Measurements from ENCODE around the gene NEK8.
"Not testable (repeated sequence)": the region's sequence is repeated elsewhere in the genome, so short reads cannot be mapped to it uniquely, and the experiment has no call there.

NEK8 gene

DNA sequence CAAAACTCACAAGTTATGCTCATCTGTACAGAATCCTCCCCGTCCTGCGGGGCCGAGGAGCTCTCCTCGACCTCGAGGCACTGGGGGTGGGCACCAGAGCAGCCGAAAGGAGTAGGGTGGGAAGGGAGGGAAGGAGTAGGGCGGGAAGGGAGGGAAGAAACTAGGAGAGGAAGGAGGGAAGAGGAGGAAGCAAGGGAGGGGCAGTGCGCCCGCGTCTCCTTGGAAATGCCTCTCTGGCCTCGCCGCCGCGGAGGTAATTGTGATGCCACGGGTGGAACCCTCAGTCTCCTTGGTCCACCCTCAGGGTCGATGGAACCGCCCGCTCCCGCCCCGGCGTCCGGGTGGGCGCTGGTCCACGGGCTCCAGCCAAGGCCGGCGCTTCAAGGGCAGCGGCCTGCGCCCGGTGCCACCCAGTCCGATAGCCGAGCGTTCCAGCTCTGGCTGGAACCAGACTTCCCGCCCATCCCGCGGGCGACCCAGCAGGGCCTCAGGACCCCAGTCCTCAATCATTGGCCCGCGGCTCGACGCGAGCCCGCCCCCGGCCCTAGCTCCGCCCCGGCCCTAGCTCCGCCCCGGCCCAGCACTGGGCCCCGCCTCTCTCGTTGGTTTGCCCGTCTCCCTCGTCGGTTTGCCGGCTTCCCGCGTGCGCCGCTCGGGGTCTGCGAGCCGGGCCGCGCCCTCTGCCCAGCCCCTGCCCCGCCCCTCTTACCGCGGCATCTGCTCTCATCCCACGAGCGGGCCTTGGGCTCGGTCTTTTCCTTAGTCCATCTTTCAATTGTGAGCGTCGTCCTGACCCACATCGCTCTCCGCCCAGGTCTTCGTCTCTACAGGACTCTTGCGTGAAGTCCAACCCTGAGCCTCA lies 17.5 kb upstream of the NEK8 start:
- peak; percentile 77 for DNase-seq

DNA sequence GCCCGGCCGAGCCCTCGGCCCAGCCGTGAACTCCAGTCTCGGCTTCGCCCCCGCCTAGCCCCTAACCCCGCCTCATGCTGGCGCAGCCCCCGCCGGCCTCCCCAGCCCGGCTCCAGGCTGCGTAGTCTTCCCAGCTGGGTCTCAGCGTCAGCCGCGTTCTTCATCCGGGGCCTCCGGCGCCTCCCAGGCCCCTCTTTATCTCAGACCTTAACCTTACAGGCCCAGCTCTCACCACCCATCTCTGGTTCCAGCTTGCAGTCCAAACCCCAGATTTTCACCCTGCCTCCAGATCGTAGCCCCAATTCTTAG lies 16.9 kb upstream of the NEK8 start, which contains the start of gene PROCA1:
TSS of gene PROCA1 (minus strand) at position 166 of the 309 bp plus-strand sequence. CDS start 228 bp downstream, outside the sequence.
- DNase-seq = no peak

DNA sequence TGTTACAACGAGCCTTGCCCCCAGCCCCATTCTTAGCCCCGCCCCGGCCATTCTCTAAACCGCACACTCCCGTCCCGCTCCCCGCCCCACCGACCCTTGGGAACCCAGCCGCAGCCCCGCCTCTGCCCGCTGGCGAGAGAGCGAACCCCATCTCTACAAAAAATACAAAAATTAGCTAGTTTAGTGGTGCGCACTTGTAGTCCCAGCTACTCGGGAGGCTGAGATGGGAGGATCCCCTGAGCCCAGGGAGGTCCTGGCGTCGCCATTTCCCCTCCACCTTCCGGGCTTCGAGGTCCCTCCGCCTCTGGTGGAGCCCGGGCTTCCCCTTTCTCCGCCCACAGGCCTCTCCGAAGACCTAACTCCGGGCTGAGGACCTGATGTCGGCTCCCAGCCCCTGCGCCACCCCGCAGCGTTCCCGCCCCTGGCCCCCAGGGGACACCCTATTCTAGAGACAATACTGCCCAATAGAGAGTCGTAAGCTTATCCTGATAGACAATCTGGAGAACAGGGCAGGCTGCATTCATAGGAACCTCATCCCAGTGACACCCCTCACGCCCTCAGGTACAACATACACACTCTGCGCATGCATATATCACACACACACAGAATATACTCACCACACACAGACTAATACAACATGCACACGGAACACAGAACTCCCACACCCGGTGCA lies 16.4 kb upstream of the NEK8 start:
- peak; percentile 75 for DNase-seq

DNA sequence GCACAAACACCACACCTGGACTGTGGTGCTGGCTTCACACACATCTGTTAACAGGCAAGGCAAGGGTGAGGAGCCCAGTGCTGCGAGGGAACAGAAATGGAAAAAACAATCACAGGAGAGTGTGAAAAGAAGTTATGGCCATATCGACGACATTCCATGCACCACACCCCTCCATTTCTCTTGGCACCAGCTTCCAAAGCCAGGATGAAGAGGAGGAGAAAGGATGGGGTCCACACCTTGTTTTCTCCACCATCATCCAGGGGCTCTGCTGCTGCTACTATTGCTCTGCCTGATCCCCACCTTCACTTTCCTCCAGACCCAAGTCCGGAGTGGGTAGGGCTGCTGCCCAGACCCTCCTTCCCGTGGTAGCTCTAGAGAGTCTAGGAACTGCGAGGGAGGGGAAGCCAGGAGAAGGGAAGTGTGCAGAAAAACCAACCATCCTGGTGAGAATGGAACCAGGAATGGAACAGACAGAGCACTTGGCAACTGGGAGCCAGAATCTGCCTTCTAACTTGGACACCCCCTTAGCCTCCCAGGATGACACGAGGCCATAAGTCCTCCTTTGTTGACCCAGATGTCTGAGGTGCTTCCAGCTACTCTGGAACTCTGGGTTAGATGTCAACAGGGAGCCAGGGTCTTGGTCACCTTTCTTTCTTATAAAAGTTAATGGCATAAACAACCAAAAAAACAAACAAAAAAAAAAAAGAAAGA lies 15.7 kb upstream of the NEK8 start:
- DNase-seq = no peak

DNA sequence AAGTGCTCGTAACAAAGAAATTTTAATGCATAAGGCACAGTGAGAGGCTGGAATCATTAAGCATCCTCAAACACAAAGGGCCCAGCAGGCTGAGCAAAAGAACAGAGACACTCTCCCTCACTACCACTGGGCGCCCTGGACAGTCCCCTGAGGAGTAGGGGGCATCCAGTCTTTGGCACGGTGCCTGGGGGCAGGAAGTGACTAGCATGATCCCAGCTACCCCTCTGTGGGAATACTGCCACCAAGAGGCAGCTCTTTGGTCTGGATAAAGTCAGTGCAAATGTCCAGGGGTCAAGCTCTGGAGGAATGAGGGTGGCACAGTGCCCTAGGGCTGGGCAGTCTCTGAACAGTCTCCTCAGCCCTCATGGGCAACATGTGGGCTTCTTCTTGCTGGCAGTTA lies 14.3 kb upstream of the NEK8 start:
- no peak for DNase-seq

DNA sequence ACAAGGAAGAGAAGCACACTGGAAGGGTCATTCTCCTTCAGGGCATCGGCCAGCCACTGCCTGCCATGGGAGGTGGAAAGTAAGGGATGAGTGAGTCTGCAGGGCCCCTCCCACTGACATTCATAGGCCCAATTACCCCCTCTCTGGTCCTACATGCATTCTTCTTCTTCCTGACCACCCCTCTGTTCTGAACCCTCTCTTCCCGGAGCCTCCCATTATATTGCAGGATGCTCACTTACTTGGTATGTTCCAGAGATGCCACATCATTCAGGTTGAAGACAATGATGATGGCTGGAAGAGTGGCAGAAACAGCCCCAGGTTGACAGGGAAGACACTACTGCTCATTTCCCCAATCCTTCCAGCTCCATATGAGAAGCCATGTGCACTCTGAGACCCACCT lies 13.4 kb upstream of the NEK8 start:
- no peak for DNase-seq

DNA sequence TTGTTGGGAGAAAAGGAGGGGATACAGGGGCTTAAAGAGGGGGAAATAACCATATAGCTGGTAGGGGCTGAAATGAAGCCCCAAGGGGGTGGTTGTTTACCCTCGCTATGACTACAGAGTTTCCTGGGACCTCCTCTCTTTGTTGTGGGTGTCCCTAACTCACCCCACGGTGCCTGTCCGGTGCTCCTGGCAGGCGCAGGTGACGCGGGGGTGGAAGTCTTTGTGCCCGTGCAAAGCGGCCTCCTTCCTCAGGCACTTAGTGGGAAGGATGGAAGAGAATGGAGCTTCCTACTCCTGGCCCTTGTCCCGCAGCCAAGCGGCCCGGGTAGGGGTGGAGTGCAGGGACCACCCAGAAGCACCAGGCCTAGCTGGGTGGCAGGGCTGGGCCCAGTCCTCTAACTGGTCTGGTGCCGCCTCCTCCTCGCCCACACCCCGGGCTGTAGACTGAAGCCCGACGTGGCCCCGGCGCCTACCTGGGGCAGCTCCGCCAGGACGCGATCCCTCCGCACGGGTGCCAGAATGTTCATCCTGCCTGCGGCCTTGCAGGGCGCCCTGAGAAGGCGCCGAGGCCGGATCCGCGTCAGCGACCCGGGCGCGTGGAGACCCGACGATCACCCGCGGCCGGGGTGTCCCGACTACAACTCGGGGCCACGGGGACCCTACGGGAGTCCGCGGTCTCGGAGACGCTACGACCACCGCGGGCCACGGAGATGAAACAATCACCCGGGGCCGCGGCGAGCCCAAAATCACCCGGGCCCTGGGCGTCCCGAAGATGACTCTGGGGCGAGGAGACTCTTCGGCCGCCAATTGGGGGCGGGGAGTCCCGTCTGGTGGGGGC lies 11.6 kb upstream of the NEK8 start:
- no peak for DNase-seq

DNA sequence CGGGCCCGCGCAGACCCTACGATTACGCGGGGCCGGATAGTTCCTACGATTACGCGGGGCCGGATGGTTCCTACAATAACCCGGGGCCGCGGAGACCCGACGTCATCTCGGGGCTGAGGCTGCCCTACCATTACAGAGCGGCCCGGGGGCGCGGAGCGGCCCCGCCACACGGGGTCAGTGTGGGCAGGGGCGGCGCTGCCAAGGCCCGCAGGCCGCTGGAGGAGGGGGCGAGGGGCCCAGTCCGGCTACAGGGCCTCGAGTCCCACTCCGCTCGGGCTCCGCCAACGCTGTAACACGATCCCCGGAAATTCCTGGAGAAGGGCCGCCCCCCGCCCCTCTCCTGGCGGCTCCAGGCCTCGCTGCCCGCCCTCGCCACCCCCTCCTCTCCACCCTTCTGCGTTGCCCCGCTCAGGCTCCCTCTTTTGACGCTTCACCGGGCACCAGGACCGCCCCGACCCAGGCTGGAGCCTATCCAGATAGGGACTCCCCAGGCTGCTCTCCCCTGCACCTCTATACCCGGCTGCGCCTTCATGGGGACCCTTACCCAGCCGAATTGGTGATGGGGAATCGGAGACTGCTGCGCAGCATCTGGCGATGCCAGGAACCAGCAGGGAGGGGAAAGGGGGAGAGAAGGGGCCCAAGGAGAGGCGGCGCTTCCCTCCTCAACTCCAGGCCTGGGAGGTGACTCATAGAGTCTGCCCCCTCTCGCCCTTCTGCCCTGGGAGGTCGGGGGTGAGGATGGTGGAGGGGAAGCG lies 10.8 kb upstream of the NEK8 start, which contains the start of gene RAB34:
TSS of gene RAB34 (minus strand) at position 291 of the 755 bp plus-strand sequence. CDS start 602 bp downstream, outside the sequence.
- DNase-seq = peak; percentile 43

DNA sequence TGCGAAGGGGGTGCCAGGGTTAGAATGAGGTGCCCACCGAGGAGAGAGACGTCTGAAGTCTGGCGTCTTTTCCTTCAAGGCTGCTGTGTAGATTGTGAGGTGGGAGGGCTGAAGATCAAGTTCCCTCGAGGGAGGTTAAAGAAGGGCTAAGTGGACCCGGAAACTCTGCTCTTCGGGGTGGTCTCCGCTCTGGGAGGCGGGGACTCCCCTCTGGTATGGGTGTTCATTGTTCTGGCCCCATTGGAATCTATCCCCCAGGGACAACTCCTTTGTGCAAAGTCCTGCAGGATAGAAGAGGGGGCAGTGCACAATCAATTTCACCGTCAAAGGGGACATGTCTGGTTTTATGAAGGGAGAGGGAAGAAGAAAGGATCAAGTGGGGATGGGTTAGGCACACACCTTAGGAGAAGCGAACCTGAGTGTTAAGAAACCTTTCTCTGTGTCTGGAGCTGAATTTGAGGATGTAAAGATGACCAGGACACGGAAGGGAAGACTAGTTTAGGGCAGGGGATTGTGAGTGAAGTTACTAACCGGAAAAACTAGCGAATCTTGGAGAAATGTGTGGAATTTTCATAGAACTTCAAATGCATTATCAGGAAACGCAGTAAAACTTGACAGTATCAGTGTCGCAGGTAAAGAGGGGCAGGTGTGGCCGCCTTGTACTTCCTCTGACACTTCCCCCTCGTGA lies 10.1 kb upstream of the NEK8 start:
- no peak for DNase-seq

DNA sequence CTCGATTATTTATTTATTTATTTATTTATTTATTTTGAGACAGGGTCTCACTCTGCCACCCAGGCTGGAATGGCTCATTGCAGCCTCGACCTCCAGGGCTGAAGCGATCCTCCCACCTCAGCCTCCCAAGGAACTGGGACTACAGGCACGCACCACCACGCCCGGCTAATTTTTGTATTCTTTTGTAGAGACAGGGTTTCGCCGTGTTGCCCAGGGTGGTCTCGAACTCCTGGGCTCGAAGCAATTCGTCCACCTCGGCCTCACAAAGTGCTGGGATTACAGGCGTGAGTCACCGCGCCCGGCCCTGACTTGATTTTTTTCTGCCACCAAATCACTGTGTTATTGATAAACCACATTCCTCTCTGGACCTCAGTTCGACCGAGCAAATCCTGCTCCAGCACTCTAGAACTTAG lies 9.6 kb upstream of the NEK8 start:
- no peak for DNase-seq

DNA sequence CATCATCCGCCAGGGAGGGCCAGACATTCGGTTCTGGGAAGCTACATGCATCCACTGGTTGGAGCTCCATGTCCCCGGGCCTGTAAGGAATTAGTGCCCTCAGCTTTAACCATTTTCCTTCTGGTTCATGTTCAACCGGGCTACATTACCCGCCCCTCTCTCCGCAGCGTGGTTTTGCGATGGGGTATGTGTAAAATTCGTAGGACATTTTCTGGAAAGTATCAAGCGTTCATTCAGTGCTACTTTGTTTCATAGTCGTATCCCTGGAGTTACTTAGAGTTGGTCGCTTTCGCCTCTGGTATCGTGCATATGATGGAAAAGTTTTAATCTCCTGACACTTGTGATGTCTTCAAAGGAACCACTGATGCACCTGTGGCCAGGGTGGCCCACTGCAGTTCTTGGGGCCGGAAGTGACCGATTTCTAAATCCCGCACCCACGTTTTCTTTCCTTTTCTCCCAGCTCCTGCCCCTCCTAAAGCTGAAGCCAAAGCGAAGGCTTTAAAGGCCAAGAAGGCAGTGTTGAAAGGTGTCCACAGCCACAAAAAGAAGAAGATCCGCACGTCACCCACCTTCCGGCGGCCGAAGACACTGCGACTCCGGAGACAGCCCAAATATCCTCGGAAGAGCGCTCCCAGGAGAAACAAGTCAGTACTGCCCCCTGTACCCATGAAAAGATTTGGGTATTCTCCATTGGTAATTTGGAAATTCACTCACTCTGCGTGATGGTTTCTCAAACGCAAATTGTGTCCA lies 8.2 kb upstream of the NEK8 start:
- no peak for DNase-seq

DNA sequence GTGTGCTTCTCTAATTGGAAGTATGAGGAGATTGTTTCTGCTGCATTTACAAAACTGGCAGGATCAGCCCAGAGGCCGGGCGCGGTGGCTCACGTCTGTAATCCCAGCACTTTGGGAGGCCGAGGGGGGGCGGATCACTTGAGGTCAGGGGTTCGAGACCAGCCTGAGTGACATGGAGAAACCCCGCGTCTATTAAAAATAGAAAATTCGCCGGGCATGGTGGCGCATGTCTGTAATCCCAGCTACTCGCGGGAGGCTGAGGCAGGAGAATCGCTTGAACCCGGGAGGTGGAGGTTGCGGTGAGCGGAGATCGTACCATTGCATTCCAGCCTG lies 7.6 kb upstream of the NEK8 start:
- not testable (repeated sequence) for DNase-seq

DNA sequence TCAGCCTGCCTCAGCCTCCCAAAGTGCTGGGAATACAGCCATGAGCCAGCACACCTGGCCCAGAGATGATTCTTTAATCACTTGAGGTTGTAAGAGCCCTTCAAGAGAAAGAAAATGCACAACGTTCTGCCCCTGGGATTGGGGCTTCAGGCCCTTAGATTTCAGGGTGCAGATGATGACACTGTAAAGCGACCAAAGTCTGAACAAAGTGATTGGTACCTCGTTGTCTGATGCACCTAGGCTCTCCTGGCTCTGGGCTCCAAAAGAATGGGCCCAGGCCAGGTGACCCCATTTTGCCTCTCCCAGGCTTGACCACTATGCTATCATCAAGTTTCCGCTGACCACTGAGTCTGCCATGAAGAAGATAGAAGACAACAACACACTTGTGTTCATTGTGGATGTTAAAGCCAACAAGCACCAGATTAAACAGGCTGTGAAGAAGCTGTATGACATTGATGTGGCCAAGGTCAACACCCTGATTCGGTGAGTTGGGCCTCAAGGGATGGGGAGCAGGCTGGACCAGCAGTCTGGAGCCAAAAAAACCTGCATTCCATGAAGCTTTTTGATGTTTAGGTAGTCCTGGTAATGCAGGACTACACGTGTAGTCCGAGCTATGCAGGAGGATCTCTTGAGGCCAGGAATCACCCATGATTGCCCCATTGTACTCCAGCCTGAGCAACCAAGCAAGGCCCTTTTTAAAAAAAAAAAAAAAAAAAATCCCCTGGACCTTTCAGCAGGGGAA lies 6.0 kb upstream of the NEK8 start:
- no peak for DNase-seq

DNA sequence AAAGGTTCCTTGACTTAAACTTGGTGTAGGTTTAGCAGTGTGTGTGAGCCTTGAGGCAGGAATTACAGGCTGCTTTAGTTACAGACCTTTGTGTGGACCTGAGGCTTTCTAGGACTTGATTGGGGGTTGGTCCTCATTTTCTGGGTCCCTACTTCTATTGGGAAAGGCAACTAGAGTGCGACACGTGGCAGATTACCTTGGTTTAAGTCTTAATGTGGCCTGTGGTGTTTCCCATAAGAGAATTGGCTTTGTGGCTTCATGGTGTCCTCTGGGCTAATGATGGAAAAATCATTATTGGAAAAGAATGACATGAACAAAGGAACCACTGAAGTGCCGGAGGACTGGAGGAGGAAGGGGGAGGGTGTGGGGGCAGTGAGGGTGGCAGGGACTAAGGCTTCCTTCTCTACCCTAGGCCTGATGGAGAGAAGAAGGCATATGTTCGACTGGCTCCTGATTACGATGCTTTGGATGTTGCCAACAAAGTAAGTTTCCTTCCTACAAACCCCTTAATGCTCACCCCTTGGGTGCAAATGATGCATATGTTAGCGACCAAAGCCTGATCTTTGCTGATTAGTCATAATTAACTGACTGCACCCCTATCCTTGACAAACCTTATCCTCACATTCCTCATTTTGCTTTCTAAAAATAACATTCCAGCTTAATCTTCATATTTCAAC lies 5.3 kb upstream of the NEK8 start:
- DNase-seq = no peak

DNA sequence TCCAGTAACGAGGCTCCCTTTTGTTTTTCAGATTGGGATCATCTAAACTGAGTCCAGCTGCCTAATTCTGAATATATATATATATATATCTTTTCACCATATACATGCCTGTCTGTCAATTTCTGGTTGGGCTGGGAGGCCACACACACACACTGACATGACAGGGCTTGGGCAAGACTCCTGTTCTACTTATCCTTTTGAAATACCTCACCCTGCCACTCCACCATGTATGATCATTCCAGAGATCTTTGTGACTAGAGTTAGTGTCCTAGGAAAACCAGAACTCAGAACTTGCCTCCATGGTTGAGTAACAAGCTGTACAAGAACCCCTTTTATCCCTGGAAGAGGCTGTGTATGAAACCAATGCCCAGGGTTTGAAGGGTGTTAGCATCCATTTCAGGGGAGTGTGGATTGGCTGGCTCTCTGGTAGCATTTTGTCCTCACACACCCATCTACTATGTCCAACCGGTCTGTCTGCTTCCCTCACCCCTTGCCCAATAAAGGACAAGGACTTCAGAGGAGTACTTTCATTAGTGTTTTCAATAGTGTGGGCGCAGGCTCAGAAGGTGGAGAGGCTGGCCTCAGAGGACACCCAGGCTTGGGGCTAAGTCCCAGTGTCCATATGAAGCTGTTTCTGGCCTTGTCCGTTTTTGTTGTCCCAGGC lies 4.6 kb upstream of the NEK8 start:
- not testable (repeated sequence) for DNase-seq

DNA sequence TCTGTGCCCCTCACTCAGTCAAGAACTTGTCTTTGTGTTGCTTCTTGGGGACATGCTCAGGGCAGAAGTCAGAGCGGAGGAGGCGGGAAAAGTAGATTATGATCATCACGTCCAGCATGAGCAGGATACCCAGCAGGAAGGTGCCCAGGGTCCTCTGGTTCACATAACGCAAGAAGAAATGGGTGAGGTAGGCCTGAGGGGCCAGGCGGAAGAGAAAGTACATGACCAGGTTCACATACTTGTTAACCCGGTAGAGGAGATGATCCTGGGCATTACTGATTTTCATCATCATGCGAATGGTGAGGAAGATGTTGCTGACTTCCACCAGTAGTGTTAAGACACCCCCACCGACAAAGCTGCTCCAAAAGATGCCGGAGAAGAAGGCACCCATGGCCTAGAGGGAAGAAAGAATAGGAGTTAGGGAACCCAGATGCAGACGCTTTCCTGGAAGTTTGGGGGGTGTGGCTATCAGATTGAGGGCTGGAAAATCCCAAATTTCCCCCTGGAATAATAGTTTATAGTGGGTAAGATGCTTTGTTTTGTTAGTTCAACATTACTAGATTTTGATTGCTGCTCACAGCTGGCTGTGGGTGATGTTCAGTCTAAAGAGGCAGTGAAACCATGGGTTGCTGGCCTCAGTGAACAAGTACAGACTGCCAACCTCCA lies 4.0 kb upstream of the NEK8 start:
- no peak for DNase-seq

DNA sequence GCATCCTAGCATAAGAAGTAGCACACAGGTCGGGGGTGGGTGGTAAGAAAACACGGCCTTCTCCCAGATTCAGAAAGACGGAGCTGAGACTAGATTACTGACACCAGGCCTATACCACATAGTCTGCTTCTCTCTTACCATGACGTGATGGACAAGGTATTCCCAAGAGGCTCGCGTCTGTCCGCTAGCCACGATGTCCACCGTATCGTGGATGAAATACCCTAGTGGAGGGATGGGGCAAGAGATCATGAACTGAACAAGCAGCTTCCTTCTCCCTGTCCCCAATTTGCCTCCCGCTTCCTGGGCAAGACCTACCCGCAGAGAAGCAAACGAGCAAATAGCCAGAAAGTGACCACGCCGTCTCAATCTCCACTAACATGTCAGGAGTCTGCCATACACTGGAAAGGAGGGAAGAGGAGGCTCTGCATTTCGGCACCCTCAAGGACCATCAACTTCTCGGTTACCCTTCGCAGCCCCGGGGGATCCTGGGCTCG lies 3.4 kb upstream of the NEK8 start:
- DNase-seq = no peak

DNA sequence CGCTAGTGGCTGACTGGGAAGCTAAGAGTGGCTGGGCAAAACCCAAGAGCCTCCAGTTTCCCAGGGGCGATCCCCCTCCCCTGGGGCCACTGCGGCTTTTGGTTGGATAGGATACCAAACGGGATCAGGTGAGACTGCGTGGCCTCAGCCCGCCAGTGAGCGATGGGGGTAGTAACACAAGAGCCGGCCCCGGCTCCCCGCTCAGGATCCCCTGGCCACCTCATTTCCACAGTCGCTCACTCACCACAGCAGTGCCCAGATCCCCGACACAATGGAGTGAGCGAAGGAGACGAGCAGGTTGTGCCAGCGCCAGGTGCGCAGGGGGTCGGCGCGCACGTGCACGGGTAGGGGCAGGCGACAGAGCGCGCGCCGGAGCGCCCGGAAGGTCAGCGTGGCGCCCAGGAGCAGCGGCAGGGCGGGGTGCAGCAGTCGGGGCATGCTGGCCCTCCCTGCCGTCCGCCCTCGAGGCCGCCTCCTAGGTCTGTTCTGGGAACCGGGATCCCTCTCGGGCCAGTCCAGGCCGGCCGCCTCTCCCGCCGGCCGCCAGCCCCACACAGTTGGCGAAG lies 2.8 kb upstream of the NEK8 start:
- no peak for DNase-seq

Measured in inflammatory macrophage treated with lipopolysaccharide for 4 hours (primary cell).